HG03280 (cell line): Measurements from ENCODE around the gene TBC1D20.
"Not testable (repeated sequence)": the region's sequence is repeated elsewhere in the genome, so short reads cannot be mapped to it uniquely, and the experiment has no call there.

Experiments
- ATAC-seq: cut with Tn5 transposase; IDR thresholded peaks from one replicate; pipeline ENCODE4 v1.9.1; 2021; ENCODE audit warnings: mild to moderate bottlenecking, moderate library complexity; ENCODE audit not compliant: unreplicated experiment

Gene TBC1D20

GRCh38 chr20:402898-403581 lies 59.3 kb downstream of the TBC1D20 start:
- ATAC-seq, result no peak

DNA sequence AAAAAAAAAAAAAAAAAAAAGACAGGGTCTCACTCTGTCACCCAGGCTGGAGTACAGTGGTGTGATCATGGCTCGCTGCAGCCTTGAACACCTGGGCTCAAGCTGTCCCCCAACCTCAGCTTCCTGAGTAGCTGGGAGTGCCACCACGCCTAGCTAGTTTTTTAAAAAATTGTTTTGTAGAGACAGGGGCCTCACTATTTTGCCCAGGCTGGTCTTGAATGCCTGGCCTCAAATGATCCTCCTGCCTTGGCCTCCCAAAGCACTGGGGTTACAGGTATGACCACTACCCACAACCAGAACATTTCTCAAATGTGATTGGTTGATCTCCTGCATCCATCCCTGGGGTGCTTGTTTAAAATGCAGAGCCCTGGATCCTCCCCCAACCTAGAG lies 59.8 kb downstream of the TBC1D20 start:
- ATAC-seq, result no peak

GRCh38 chr20:401682-402495 lies 60.4 kb downstream of the TBC1D20 start:
- no peak for ATAC-seq

DNA sequence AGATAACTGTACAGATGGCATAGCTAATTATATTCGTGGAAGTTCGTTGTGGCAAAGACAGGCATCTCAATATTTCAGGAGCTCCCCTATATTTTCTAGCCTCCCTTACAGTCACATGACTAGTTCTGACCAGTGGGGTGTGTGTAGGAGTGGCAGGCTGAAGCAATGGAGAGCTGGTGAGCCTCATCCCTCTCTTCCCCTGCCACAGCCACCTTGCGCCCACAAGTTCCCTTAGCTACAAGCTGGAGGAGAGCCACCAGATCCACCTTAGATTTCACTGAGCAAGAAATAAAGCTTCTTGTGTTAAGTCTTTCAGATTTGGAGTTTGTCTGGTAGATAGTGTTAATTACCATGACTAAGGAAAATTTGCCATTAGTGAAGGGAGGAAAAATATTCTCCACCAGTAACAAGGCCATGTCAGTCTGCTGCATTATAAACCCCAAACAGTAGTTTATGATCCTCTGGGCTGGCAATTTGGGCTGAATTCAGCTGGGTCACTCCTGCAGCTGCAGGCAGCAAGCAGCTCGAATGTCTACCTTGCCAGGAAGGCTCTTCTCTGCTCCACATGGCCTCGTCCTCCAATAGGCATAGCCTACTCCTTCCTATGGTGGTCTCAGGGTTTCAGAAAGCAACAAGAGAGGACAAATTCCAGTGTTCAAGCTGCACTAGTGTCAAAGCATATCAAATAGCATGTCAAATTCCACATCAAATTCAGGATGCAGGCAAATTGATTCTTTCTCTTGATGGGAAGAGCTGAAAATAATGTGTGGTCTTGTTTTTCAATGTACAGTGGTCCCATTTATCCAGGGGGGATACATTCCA lies 61.7 kb downstream of the TBC1D20 start:
- no peak for ATAC-seq

DNA sequence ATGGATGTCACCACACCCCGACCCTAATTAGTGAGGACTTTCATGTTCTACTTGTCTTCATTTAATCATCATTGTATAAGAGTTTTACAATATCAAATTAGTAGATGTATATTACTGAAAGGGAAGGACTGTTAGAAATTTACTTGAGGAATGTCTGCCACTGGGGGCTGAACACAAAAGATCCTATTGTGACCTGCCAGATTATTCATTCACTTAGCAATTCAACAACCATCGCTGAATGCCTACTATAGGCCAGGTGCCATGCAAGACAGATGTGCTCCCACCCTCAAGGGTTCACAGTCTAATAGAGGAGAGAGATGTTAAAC lies 62.2 kb downstream of the TBC1D20 start:
- ATAC-seq, result no peak

DNA sequence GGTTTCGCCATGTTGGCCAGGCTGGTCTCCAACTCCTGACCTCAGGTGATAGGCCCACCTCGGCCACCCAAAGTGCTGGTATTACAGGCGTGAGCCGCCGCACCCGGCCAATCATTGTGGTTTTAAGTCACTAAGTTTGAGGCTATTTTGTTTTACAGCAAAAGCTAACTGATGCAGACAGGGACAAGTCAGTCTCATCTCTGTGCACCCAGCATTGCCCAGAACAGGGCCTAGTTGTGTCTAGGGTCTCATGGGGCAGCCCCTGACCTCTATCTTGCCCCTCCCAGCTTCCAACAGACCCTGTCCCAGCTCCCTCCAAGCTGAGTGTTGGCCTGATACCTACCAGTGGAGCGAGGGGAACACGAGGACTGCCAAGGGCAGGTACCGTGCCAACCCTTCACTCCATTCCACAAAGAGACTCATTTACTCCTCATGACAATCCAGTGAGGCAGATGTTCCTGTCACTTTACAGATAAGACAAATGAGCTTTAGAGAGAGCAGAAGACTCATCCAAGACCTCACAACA lies 63.1 kb downstream of the TBC1D20 start:
- no peak for ATAC-seq

DNA sequence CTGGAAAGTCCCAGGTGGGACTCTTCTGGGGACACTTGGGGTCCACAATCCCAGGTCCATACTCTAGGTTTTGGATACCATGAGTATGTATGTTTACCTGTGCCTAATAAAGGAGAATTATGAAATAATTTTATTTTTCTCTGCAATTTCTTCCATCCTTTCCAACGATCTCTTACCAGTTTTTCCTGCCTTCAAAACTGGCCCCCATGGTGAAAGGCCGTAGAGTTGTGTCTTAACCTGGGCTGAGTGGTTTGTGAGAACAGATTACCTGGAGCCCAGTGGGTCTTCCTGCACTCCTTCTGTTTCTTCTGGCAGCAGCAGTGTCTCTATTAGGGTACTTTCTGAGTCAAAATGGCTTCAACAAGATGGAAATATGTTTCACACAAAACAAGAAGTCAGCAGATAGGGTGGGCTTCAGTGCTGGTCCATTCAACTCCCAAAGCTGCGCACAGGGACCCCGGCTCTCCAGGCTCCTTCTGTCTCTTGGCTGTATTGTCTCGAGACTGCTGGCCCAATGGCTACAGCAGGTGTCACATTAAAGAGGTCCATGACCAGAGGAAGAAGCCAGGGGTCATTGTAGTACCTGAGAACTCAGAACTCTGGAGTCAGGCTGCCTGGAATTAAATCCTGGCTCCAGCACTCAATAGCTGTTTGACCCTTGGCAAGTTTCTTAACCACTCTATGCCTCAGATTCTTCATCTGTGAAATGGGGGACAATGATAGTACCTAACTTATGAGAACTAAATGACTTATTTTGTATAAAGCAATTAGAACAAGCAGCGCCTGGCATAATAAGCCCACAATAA lies 64.7 kb downstream of the TBC1D20 start:
- no peak for ATAC-seq

DNA sequence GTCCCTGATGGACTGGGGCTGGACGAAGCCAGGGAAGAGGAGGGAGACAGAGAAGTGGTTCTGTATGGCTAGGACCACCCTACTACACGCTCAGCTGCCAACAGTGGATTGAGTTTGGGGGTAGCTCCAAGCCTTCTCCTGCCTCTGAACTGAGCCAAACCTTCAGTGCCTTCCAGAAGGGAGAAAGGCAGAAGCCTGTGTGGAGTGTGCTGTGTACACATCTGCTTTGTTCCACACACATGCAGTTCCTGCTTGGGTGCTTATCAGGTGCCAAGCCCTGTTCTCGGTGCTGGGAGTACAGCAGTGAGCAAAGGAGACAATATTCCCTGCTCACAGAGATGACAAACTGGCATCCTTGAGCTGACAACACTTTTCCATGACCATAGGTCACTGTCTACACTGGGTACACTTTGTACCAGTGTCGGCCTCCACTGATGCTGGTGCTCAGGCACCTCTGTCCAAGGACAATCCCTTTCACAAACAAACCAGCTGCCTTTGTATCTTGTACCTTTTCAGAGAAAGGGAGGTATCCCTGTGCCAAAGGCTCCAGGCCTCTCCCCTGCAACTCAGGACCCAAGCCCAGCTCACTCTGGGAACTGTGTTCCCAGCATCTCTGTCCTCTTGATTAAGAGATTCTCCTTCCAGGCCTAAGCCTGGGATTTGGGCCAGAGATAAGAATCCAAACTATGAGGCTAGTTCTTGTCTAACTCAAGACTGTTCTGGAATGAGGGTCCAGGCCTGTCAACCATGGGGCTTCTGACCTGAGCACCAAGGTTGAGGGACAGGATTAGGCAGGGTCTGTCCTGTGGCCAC lies 65.5 kb downstream of the TBC1D20 start:
- ATAC-seq, result no peak

GRCh38 chr20:396252-396618 lies 66.1 kb downstream of the TBC1D20 start:
- no peak for ATAC-seq

- not testable (repeated sequence) for ATAC-seq
Measured at GRCh38 chr20:393296-393695, 69.0 kb downstream of the TBC1D20 start.

DNA sequence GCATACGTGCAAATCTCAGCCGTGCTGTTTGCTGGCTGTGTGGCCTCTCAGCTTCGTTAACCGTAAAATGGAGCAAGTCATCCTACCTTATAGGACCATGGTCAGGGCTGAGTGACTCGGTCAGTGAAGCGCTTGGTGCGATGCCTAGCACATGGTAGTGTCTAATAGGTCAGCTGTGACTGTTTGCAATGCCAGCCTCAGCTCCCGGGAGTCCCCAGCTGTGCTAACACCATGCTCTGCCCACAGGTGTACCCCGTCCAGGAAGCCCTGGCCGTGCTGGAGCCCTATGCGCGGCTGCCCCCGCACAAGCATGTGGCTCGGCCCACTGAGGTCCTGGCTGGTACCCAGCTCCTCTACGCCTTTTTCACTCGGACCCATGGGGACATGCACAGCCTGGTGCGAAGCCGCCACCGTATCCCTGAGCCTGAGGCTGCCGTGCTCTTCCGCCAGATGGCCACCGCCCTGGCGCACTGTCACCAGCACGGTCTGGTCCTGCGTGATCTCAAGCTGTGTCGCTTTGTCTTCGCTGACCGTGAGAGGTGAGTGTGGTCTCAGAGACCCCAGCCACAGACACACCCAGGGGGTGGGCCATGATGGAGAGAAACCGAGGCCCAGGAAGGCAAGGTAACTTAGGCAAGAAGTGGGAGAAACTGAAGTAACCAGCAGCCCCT lies 71.2 kb downstream of the TBC1D20 start:
- ATAC-seq, result no peak

GRCh38 chr20:389220-389619 lies 73.1 kb downstream of the TBC1D20 start:
- no peak for ATAC-seq

DNA sequence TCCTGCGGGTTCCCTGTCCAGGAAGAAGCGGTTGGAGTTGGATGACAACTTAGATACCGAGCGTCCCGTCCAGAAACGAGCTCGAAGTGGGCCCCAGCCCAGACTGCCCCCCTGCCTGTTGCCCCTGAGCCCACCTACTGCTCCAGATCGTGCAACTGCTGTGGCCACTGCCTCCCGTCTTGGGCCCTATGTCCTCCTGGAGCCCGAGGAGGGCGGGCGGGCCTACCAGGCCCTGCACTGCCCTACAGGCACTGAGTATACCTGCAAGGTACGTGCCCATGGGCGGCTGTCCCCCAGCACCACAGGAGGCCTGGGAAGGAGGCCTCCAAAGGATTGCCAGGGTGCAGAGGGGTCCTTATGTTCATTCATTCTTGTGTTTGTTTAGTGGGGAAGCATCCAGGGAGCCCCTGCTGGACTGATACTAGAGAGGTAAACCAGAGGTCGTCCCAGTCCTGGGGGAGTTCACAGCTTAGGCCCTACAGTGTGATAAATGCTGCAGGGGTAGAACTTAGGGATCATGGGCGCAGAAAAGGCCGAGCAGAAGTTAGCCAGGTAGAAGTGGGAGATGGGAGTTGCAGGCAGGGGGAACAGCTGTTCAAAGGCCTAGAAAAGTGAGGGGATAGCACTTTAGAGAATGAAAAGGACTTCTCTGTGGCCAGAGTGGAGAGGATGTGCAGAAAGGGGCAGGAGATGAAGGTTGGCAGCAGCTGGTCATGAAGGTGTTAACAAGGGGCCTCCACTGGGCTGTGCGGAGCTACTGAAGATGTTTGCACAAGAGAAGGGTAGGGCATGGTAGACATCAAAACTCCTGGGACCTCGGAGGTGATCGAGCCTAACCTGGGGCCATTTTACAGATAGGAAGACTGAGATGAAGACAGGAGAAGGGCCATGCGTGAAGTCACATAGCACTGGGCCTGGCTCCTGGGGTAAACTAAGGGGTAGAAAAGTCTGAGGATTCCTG lies 74.0 kb downstream of the TBC1D20 start:
- ATAC-seq, result no peak

GRCh38 chr20:387520-387919 lies 74.8 kb downstream of the TBC1D20 start:
- no peak for ATAC-seq

DNA sequence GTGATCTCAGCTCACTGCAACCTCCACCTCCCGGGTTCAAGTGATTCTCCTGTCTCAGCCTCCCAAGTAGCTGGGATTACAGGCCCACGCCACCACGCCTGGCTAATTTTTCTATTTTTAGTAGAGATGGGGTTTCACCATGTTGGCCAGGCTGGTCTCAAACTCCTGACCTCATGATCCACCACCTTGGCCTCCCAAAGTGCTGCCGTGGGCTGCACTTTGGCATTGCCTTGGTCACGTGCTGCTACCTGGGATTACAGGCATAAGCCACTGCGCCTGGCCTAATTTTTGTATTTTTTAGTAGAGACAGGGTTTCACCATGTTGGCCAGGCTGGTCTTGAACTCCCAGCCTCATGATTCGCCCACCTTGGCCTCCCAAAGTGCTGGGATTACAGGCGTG lies 75.7 kb downstream of the TBC1D20 start:
- not testable (repeated sequence) for ATAC-seq
